Testis (tissue), 2 donors: ENCODE results near the gene KCNJ15.

Experiments used
- POLR2A ChIP-seq: fragments of 450-650 bp; IDR thresholded peaks from one replicate; pipeline ENCODE4 v1.6.1; 2017; ENCODE audit warnings: antibody characterized with exemption, mild to moderate bottlenecking, moderate library complexity
- TF ChIP-seq, protein P1 (sequence below), 3 experiments: fragments of 450-650 bp in 2 of 3; fragments of 200-600 bp in 1 of 3; sonication (generic) in 1 of 3; IDR thresholded peaks; one replicate each; pipeline ENCODE4 v1.5.1; 2016 to 2019; ENCODE audit warnings: antibody characterized with exemption in 3 of 3, mild to moderate bottlenecking in 2 of 3, moderate library complexity in 1 of 3

DNA sequence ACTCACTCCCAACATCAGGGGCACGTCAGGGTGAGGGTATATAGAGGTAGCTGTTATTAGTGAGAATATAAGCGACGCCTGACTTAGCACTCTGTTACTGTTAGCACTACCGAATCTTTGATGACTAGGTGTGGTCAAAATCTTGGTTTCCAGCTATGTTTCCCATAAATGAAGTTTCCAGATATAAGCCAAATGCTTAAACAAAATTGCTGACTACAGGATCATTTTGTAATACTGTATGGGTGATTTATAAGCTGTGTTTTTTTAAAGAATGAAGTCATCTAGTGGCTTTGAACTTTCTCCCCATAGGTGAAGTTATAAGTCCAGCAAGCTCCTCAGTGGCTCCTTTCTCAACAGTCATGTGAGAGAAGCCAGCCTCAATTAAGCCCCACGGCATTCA, 23.7 kb downstream of the KCNJ15 start:
- no peak for TF ChIP-seq POLR2A
- TF ChIP-seq, protein P1, sequence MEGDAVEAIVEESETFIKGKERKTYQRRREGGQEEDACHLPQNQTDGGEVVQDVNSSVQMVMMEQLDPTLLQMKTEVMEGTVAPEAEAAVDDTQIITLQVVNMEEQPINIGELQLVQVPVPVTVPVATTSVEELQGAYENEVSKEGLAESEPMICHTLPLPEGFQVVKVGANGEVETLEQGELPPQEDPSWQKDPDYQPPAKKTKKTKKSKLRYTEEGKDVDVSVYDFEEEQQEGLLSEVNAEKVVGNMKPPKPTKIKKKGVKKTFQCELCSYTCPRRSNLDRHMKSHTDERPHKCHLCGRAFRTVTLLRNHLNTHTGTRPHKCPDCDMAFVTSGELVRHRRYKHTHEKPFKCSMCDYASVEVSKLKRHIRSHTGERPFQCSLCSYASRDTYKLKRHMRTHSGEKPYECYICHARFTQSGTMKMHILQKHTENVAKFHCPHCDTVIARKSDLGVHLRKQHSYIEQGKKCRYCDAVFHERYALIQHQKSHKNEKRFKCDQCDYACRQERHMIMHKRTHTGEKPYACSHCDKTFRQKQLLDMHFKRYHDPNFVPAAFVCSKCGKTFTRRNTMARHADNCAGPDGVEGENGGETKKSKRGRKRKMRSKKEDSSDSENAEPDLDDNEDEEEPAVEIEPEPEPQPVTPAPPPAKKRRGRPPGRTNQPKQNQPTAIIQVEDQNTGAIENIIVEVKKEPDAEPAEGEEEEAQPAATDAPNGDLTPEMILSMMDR (IDR thresholded peaks at IDR 0.05): no peak
